Bone marrow (tissue), 2 donors: Measurements from ENCODE around the gene TNNI2.

ENCODE experiments used
- DNase-seq, 2 donors: peaks; one replicate each; lab custom pipeline; 2025; lab: John Stamatoyannopoulos, UW

The TNNI2 gene

GRCh38 chr11:1834779-1835670 is 3.8 kb upstream of the TNNI2 start, which contains the start of gene SYT8:
Gene SYT8, plus strand, starts transcription at chr11:1834990. Its CDS starts 116 bp downstream, at chr11:1835106.
- DNase-seq = no peak

- DNase-seq = no peak
Measured at GRCh38 chr11:1835671-1836010, 3.1 kb upstream of the TNNI2 start.

GRCh38 chr11:1836011-1836945 is 2.5 kb upstream of the TNNI2 start:
- no peak for DNase-seq

- DNase-seq = peak; percentile 37 to 46
Measured at GRCh38 chr11:1837171-1838076, 1.4 kb upstream of the TNNI2 start.

- DNase-seq = no peak
Measured at GRCh38 chr11:1838077-1838425, 730 bp upstream of the TNNI2 start.

GRCh38 chr11:1839204-1839923 is 583 bp downstream of the TNNI2 start:
- DNase-seq = no peak

GRCh38 chr11:1839924-1840779 is 1.4 kb downstream of the TNNI2 start:
- peak; percentile 38 to 46 for DNase-seq

GRCh38 chr11:1840780-1841480 is 2.1 kb downstream of the TNNI2 start:
- no peak for DNase-seq

GRCh38 chr11:1841511-1842148 is 2.8 kb downstream of the TNNI2 start:
- DNase-seq = no peak

- no peak for DNase-seq
Measured at GRCh38 chr11:1842149-1843097, 3.6 kb downstream of the TNNI2 start.

- no peak for DNase-seq
Measured at GRCh38 chr11:1843098-1843473, 4.3 kb downstream of the TNNI2 start.

GRCh38 chr11:1843796-1844195 is 5.0 kb downstream of the TNNI2 start:
- DNase-seq = no peak

- peak; percentile 42 to 53 for DNase-seq
Measured at GRCh38 chr11:1844221-1845094, 5.7 kb downstream of the TNNI2 start.

- DNase-seq = no peak
Measured at GRCh38 chr11:1845095-1845429, 6.3 kb downstream of the TNNI2 start.

GRCh38 chr11:1845561-1846452 is 7.0 kb downstream of the TNNI2 start:
- DNase-seq = no peak

GRCh38 chr11:1846453-1846932 is 7.7 kb downstream of the TNNI2 start:
- DNase-seq = no peak
